ENCODE measurements around the gene OSBPL8. TPM values are rescaled to one million over a fixed set of nuclear protein-coding genes. Genes with fewer than 3 reads are reported as not detected.
A peak's percentile ranks its signal among the peaks of the same experiment; 100 is the strongest.

OSBPL8 gene
- total RNA-seq, 1 experiment from 2014 or later: 81.7 TPM

DNA sequence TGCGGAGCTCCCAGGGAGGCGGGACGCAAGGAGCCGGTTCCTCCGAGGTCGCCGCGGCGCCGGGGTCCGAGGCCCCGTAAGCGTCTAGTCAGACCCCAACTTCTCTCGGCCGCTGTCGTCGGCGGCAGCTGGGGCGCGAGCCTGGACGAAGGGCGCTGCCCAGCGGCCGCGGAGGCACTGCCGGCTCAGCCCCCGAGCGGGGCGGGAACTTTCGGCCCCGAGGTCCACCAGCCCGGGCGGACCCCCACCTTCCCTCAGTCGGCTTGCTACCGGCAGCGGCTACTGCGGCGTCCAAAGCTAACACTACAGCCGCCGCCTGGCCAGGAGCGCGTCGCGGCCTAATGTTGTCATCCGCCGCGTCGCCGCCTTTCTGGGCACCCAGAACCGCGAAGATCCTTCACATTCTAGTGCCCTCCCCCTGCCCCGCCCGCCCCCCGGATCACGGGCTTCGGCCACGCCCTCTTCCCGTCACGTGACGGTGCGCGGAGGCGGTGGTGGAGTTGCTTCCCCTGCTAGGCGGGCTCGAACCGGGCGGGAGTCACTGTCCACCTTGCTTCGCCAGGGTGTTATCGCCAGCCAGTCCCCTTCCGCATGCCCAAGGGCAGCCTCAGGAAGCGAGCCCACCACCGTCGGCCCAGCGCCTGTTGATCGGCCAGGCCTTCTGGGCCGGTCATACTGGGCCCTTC, at the start of gene OSBPL8 (continued):
- TF ChIP-seq, protein P1, sequence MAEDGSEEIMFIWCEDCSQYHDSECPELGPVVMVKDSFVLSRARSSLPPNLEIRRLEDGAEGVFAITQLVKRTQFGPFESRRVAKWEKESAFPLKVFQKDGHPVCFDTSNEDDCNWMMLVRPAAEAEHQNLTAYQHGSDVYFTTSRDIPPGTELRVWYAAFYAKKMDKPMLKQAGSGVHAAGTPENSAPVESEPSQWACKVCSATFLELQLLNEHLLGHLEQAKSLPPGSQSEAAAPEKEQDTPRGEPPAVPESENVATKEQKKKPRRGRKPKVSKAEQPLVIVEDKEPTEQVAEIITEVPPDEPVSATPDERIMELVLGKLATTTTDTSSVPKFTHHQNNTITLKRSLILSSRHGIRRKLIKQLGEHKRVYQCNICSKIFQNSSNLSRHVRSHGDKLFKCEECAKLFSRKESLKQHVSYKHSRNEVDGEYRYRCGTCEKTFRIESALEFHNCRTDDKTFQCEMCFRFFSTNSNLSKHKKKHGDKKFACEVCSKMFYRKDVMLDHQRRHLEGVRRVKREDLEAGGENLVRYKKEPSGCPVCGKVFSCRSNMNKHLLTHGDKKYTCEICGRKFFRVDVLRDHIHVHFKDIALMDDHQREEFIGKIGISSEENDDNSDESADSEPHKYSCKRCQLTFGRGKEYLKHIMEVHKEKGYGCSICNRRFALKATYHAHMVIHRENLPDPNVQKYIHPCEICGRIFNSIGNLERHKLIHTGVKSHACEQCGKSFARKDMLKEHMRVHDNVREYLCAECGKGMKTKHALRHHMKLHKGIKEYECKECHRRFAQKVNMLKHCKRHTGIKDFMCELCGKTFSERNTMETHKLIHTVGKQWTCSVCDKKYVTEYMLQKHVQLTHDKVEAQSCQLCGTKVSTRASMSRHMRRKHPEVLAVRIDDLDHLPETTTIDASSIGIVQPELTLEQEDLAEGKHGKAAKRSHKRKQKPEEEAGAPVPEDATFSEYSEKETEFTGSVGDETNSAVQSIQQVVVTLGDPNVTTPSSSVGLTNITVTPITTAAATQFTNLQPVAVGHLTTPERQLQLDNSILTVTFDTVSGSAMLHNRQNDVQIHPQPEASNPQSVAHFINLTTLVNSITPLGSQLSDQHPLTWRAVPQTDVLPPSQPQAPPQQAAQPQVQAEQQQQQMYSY (CRISPR knock-in tag; IDR thresholded peaks at IDR 0.05): no peak
- TF ChIP-seq RELA (CRISPR knock-in tag; IDR thresholded peaks at IDR 0.05; ENCODE audit: borderline replicate concordance): no peak
- no peak for TF ChIP-seq PRRX2 (CRISPR knock-in tag; IDR thresholded peaks at IDR 0.05)
- no peak for TF ChIP-seq IRF2 (CRISPR knock-in tag; IDR thresholded peaks at IDR 0.05; ENCODE audit: borderline replicate concordance, low read depth)
- TF ChIP-seq ZNF138 (CRISPR knock-in tag; conservative IDR thresholded peaks at IDR 0.05): no peak
- TF ChIP-seq ELF4 (CRISPR knock-in tag; IDR thresholded peaks at IDR 0.05; ENCODE audit: low read depth): no peak
- TF ChIP-seq, protein P2, sequence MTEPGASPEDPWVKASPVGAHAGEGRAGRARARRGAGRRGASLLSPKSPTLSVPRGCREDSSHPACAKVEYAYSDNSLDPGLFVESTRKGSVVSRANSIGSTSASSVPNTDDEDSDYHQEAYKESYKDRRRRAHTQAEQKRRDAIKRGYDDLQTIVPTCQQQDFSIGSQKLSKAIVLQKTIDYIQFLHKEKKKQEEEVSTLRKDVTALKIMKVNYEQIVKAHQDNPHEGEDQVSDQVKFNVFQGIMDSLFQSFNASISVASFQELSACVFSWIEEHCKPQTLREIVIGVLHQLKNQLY (CRISPR knock-in tag; IDR thresholded peaks at IDR 0.05): no peak
- TF ChIP-seq GRHL2 (CRISPR knock-in tag; IDR thresholded peaks at IDR 0.05; ENCODE audit: insufficient replicate concordance, severe bottlenecking): no peak
- TF ChIP-seq, protein P3, sequence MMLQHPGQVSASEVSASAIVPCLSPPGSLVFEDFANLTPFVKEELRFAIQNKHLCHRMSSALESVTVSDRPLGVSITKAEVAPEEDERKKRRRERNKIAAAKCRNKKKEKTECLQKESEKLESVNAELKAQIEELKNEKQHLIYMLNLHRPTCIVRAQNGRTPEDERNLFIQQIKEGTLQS (CRISPR knock-in tag; conservative IDR thresholded peaks at IDR 0.05): no peak
- TF ChIP-seq, protein P4, sequence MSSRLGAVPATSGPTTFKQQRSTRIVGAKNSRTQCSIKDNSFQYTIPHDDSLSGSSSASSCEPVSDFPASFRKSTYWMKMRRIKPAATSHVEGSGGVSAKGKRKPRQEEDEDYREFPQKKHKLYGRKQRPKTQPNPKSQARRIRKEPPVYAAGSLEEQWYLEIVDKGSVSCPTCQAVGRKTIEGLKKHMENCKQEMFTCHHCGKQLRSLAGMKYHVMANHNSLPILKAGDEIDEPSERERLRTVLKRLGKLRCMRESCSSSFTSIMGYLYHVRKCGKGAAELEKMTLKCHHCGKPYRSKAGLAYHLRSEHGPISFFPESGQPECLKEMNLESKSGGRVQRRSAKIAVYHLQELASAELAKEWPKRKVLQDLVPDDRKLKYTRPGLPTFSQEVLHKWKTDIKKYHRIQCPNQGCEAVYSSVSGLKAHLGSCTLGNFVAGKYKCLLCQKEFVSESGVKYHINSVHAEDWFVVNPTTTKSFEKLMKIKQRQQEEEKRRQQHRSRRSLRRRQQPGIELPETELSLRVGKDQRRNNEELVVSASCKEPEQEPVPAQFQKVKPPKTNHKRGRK (CRISPR knock-in tag; IDR thresholded peaks at IDR 0.05; ENCODE audit: borderline replicate concordance): no peak
- TF ChIP-seq, protein P5, sequence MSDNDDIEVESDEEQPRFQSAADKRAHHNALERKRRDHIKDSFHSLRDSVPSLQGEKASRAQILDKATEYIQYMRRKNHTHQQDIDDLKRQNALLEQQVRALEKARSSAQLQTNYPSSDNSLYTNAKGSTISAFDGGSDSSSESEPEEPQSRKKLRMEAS (CRISPR knock-in tag; IDR thresholded peaks at IDR 0.05): peak; percentile 88; the same call in 1 of the 2 replicates
- TF ChIP-seq NFATC4 (CRISPR knock-in tag; IDR thresholded peaks at IDR 0.05): no peak
- TF ChIP-seq, protein P6, sequence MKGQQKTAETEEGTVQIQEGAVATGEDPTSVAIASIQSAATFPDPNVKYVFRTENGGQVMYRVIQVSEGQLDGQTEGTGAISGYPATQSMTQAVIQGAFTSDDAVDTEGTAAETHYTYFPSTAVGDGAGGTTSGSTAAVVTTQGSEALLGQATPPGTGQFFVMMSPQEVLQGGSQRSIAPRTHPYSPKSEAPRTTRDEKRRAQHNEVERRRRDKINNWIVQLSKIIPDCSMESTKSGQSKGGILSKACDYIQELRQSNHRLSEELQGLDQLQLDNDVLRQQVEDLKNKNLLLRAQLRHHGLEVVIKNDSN (CRISPR knock-in tag; IDR thresholded peaks at IDR 0.05): peak; percentile 98
- no peak; the same call in 1 of the 2 replicates for TF ChIP-seq TP53 (CRISPR knock-in tag; IDR thresholded peaks at IDR 0.05)
- TF ChIP-seq NFE2L1 (CRISPR knock-in tag; IDR thresholded peaks at IDR 0.05): peak; percentile 84; the same call in 1 of the 2 replicates
- TF ChIP-seq EMX1 (CRISPR knock-in tag; IDR thresholded peaks at IDR 0.05): no peak

DNA sequence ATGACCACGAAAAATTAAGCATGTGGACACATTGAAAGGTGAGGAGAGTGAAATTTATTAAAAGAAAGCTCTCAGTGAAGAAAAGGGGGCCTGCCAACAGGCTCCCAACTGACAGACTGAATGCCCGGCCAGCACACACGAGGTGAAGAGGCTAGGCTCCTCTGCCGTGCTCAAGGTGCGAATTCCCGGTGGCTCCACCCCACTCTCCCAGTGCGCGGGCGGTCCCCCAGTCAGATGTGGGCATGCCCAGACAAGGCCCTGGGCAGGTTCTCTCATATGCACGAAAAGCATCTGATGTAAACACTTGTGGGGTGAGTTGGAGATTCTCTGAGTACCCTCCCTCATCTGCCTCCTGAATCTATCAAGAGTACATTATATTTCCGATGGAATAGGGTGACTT, 48.5 kb upstream of the OSBPL8 start:
- peak; percentile 12 for DNase-seq (ENCODE audit: low spot score)
- POLR2A ChIA-PET: no interaction called here
- CTCF ChIA-PET: no interaction called here
- peak; percentile 53 for ATAC-seq
- Mint-ChIP-seq H3K9me3 (0 out of 2 replicates have a peak, but pooled peaks cover 3% of the 10 kb centered on the region), H3K27ac (no peak overlapping the region), H3K27me3 (ENCODE audit: low read depth) (no peaks in the 10 kb centered on the region; the same call in 1 of the 2 replicates), H3K36me3 (no peaks in the 10 kb centered on the region), H3K4me3 (no peak overlapping the region), H3K4me1 (peaks cover 19% of the 10 kb centered on the region)
- TF ChIP-seq ZNF232 (CRISPR knock-in tag; IDR thresholded peaks at IDR 0.05) (no peak), SP1 (CRISPR knock-in tag; conservative IDR thresholded peaks at IDR 0.05) (no peak), EMX1 (CRISPR knock-in tag; IDR thresholded peaks at IDR 0.05) (no peak), MXD4 (CRISPR knock-in tag; IDR thresholded peaks at IDR 0.05; ENCODE audit: borderline replicate concordance) (no peak), PRRX2 (CRISPR knock-in tag; IDR thresholded peaks at IDR 0.05) (no peak), SOX15 (CRISPR knock-in tag; IDR thresholded peaks at IDR 0.05) (no peak)
- TF ChIP-seq, protein P4 (CRISPR knock-in tag; IDR thresholded peaks at IDR 0.05; ENCODE audit: borderline replicate concordance): no peak
- TF ChIP-seq, protein P7, sequence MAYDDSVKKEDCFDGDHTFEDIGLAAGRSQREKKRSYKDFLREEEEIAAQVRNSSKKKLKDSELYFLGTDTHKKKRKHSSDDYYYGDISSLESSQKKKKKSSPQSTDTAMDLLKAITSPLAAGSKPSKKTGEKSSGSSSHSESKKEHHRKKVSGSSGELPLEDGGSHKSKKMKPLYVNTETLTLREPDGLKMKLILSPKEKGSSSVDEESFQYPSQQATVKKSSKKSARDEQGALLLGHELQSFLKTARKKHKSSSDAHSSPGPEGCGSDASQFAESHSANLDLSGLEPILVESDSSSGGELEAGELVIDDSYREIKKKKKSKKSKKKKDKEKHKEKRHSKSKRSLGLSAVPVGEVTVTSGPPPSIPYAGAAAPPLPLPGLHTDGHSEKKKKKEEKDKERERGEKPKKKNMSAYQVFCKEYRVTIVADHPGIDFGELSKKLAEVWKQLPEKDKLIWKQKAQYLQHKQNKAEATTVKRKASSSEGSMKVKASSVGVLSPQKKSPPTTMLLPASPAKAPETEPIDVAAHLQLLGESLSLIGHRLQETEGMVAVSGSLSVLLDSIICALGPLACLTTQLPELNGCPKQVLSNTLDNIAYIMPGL (CRISPR knock-in tag; IDR thresholded peaks at IDR 0.05): no peak

All from WTC11 (cell line).